HepG2 (cell line): ENCODE measurements around the gene POLR3K. TPM values are rescaled to one million over a fixed set of nuclear protein-coding genes. Genes with fewer than 3 reads are reported as not detected.

Experiments used
- AHR ChIP-seq: IDR thresholded peaks from 2 replicates; pipeline ENCODE4 v1.6.1; 2018; ENCODE audit warnings: missing genetic modification reagents, missing compliant biosample characterization
- ATF7-NPFF ChIP-seq: sonication (generic); formaldehyde crosslinking; IDR thresholded peaks from 2 replicates; pipeline ENCODE4 v1.8.1; 2023; ENCODE audit warnings: mild to moderate bottlenecking, low read depth, missing genetic modification reagents, moderate library complexity
- BRD4 ChIP-seq: sonication (generic); formaldehyde crosslinking; IDR thresholded peaks from 2 replicates; pipeline ENCODE4 v1.4.0; 2020; ENCODE audit warnings: missing genetic modification reagents
- CBFB ChIP-seq: sonication (generic); formaldehyde crosslinking; IDR thresholded peaks from 2 replicates; pipeline ENCODE4 v1.4.0; 2020; ENCODE audit warnings: missing genetic modification reagents
- CBX1 ChIP-seq: IDR thresholded peaks from one replicate; pipeline ENCODE4 v1.6.1; 2016; ENCODE audit warnings: antibody characterized with exemption, low read depth
- CEBPB ChIP-seq: IDR thresholded peaks from 2 replicates; pipeline ENCODE4 v1.6.1; 2011; ENCODE audit warnings: low read depth, low read length, improper control_type of control experiment, borderline replicate concordance
- FOSL1 ChIP-seq: sonication (generic); formaldehyde crosslinking; IDR thresholded peaks from 2 replicates; pipeline ENCODE4 v1.9.0; 2021; ENCODE audit warnings: missing genetic modification reagents, borderline replicate concordance
- GRHL1 ChIP-seq: sonication (generic); formaldehyde crosslinking; conservative IDR thresholded peaks from 2 replicates; pipeline ENCODE4 v1.8.0; 2022; ENCODE audit warnings: missing genetic modification reagents
- IRX3 ChIP-seq: sonication (generic); formaldehyde crosslinking; IDR thresholded peaks from 2 replicates; pipeline ENCODE4 v1.8.1; 2023; ENCODE audit warnings: mild to moderate bottlenecking, low read depth, missing genetic modification reagents, borderline replicate concordance
- KDM4B ChIP-seq: sonication (generic); formaldehyde crosslinking; IDR thresholded peaks from 2 replicates; pipeline ENCODE4 v1.4.0; 2020; ENCODE audit warnings: missing genetic modification reagents
- MIXL1 ChIP-seq: IDR thresholded peaks from 2 replicates; pipeline ENCODE4 v1.6.1; 2016
- NBN ChIP-seq: fragments of 450-650 bp; conservative IDR thresholded peaks from 2 replicates; pipeline ENCODE4 v1.6.1; 2017
- NR2F1 ChIP-seq, 2 experiments: fragments of 450-650 bp in 1 of 2; formaldehyde crosslinking in 1 of 2; IDR thresholded peaks; 2 replicates each; pipeline versions ENCODE4 v1.5.0 to v1.6.1; 2016 to 2020; ENCODE audit warnings: mild to moderate bottlenecking in 1 of 2, missing compliant biosample characterization in 1 of 2, missing genetic modification reagents in 1 of 2, moderate library complexity in 1 of 2
- POLR2A ChIP-seq, 2 experiments: IDR thresholded peaks; 2 replicates each; pipeline ENCODE4 v1.6.1; 2011; ENCODE audit warnings: low read depth in 2 of 2, low read length in 2 of 2, mild to moderate bottlenecking in 1 of 2, moderate library complexity in 1 of 2; ENCODE audit not compliant: insufficient read depth in 1 of 2
- REL ChIP-seq: sonication (generic); formaldehyde crosslinking; conservative IDR thresholded peaks from 2 replicates; pipeline ENCODE4 v1.8.0; 2022; ENCODE audit warnings: mild to moderate bottlenecking, missing genetic modification reagents, moderate library complexity
- SIN3A ChIP-seq: IDR thresholded peaks from 2 replicates; pipeline ENCODE4 v1.6.1; 2011; ENCODE audit warnings: low read depth, mild to moderate bottlenecking, control low read depth, low read length, borderline replicate concordance
- SMAD9 ChIP-seq: sonication (generic); formaldehyde crosslinking; IDR thresholded peaks from 2 replicates; pipeline ENCODE4 v1.5.1; 2020; ENCODE audit warnings: mild to moderate bottlenecking, missing genetic modification reagents
- TRIM22 ChIP-seq: fragments of 450-650 bp; IDR thresholded peaks from 2 replicates; pipeline ENCODE4 v1.6.1; 2017
- XRCC5 ChIP-seq: fragments of 200-400 bp; formaldehyde crosslinking; optimal IDR thresholded peaks from 2 replicates; pipeline ENCODE3; 2017; ENCODE audit warnings: mild to moderate bottlenecking, low read length
- ZNF251 ChIP-seq: sonication (generic); formaldehyde crosslinking; IDR thresholded peaks from 2 replicates; pipeline ENCODE4 v1.9.0; 2021; ENCODE audit warnings: mild to moderate bottlenecking, missing genetic modification reagents
- ZNF460 ChIP-seq: sonication (generic); formaldehyde crosslinking; IDR thresholded peaks from 2 replicates; pipeline ENCODE4 v1.5.1; 2020; ENCODE audit warnings: missing genetic modification reagents, mild to moderate bottlenecking, borderline replicate concordance
- ZNF558 ChIP-seq: sonication (generic); formaldehyde crosslinking; IDR thresholded peaks from 2 replicates; pipeline ENCODE4 v1.9.0; 2022; ENCODE audit warnings: mild to moderate bottlenecking, missing genetic modification reagents, borderline replicate concordance
- ZNF576 ChIP-seq: sonication (generic); formaldehyde crosslinking; IDR thresholded peaks from 2 replicates; pipeline ENCODE4 v1.4.0; 2020; ENCODE audit warnings: mild to moderate bottlenecking, missing genetic modification reagents
- ZNF615 ChIP-seq: sonication (generic); formaldehyde crosslinking; IDR thresholded peaks from 2 replicates; pipeline ENCODE4 v1.5.0; 2020; ENCODE audit warnings: mild to moderate bottlenecking, missing genetic modification reagents, borderline replicate concordance
- ZNF839 ChIP-seq: sonication (generic); formaldehyde crosslinking; IDR thresholded peaks from 2 replicates; pipeline ENCODE4 v1.4.0; 2020; ENCODE audit warnings: missing genetic modification reagents, mild to moderate bottlenecking, borderline replicate concordance
- ZSCAN5A ChIP-seq: sonication (generic); formaldehyde crosslinking; IDR thresholded peaks from 2 replicates; pipeline ENCODE4 v1.8.0; 2022; ENCODE audit warnings: mild to moderate bottlenecking, missing genetic modification reagents, borderline replicate concordance
- polyA plus RNA-seq, 8 experiments: library from polyadenylated mRNA; depleted of rRNA in 3 of 8; stranded (reverse) in 7 of 8; unstranded in 1 of 8; fragments of >200 nt; fragmentation: Illumina TruSeq in 4 of 8; extraction: Trizol in 4 of 8; gene quantifications; 2 replicates each; pipeline versions ENCODE4 v1.2.1 to v1.2.3, GENCODE V29; 2011 to 2016; ENCODE audit warnings: low read depth in 4 of 8, missing spikeins in 1 of 8, mixed read lengths in 1 of 8; ENCODE audit not compliant: insufficient read depth in 1 of 8
- total RNA-seq, 5 experiments: library from RNA; depleted of rRNA; stranded (reverse); fragments of >200 nt; fragmentation: Illumina TruSeq; extraction: Trizol; gene quantifications; 2 replicates each; pipeline ENCODE4 v1.2.3, GENCODE V29; 2016; ENCODE audit warnings: low read depth in 1 of 5

Gene POLR3K
- total and polyA plus RNA-seq, 2 of the 13 experiments (the other 11 are each of a cell fraction or from before 2014, with no cell fraction given): 14.8 to 18.8 TPM

GRCh38 chr16:53346-54236, at the start of gene POLR3K, which contains the start of gene SNRNP25 (continued):
- TF ChIP-seq IRX3 (CRISPR knock-in tag) (peak; percentile 25; the same call in 1 of the 2 replicates), SMAD9 (no peak; the same call in 1 of the 2 replicates), POLR2A (IDR thresholded peaks at IDR 0.05; ENCODE audit: insufficient read depth in 1 of 2, low read depth in 2 of 2, low read length in 2 of 2) (peak; percentile 74 to 87), CEBPB (no peak), KDM4B (CRISPR knock-in tag) (no peak), ZNF615 (CRISPR knock-in tag) (peak; percentile 82; the same call in 1 of the 2 replicates), TRIM22 (no peak), ZNF558 (no peak; the same call in 1 of the 2 replicates), SIN3A (peak; percentile 29; the same call in 1 of the 2 replicates), CBX1 (peak; percentile 31), ZNF839 (CRISPR knock-in tag) (0 out of 2 replicates have a peak, but pooled peaks have one; percentile 42), ATF7-NPFF (CRISPR knock-in tag) (peak; percentile 89), MIXL1 (no peak), BRD4 (CRISPR knock-in tag) (0 out of 2 replicates have a peak, but pooled peaks have one; percentile 1), ZNF460 (CRISPR knock-in tag) (no peak), ZSCAN5A (no peak), XRCC5 (no peak), ZNF251 (0 out of 2 replicates have a peak, but pooled peaks have one; percentile 82), GRHL1 (CRISPR knock-in tag) (no peak; the same call in 1 of the 2 replicates), AHR (CRISPR knock-in tag) (peak; percentile 1; the same call in 1 of the 2 replicates), ZNF576 (no peak; the same call in 1 of the 2 replicates), NBN (no peak), FOSL1 (CRISPR knock-in tag) (no peak), REL (CRISPR knock-in tag) (peak; percentile 83; the same call in 1 of the 2 replicates), NR2F1 (CRISPR knock-in tag; IDR thresholded peaks at IDR 0.05) (no peak), CBFB (CRISPR knock-in tag) (peak; percentile 41; the same call in 1 of the 2 replicates)
